ENCODE results near the gene FBXO28.

- TF ChIP-seq, protein P1, sequence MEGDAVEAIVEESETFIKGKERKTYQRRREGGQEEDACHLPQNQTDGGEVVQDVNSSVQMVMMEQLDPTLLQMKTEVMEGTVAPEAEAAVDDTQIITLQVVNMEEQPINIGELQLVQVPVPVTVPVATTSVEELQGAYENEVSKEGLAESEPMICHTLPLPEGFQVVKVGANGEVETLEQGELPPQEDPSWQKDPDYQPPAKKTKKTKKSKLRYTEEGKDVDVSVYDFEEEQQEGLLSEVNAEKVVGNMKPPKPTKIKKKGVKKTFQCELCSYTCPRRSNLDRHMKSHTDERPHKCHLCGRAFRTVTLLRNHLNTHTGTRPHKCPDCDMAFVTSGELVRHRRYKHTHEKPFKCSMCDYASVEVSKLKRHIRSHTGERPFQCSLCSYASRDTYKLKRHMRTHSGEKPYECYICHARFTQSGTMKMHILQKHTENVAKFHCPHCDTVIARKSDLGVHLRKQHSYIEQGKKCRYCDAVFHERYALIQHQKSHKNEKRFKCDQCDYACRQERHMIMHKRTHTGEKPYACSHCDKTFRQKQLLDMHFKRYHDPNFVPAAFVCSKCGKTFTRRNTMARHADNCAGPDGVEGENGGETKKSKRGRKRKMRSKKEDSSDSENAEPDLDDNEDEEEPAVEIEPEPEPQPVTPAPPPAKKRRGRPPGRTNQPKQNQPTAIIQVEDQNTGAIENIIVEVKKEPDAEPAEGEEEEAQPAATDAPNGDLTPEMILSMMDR (conservative IDR thresholded peaks at IDR 0.05), result no peak
- TF ChIP-seq ZFX (IDR thresholded peaks at IDR 0.05), result no peak
Observed at GRCh38 chr1:224113545-224113917, 380 bp upstream of the FBXO28 start.

All from C4-2B (cell line).